DMS 273 treated with DMSO at 0.1 percent for 48 hours (cell line): Measurements from ENCODE around the gene CFAP47.
A peak's percentile ranks its signal among the peaks of the same experiment; 100 is the strongest.
"Not testable (repeated sequence)": the region's sequence is repeated elsewhere in the genome, so short reads cannot be mapped to it uniquely, and the experiment has no call there.

Experiments used
- DNase-seq: peaks from one replicate; lab custom pipeline; 2025; lab: John Stamatoyannopoulos, UW

The CFAP47 gene

DNA sequence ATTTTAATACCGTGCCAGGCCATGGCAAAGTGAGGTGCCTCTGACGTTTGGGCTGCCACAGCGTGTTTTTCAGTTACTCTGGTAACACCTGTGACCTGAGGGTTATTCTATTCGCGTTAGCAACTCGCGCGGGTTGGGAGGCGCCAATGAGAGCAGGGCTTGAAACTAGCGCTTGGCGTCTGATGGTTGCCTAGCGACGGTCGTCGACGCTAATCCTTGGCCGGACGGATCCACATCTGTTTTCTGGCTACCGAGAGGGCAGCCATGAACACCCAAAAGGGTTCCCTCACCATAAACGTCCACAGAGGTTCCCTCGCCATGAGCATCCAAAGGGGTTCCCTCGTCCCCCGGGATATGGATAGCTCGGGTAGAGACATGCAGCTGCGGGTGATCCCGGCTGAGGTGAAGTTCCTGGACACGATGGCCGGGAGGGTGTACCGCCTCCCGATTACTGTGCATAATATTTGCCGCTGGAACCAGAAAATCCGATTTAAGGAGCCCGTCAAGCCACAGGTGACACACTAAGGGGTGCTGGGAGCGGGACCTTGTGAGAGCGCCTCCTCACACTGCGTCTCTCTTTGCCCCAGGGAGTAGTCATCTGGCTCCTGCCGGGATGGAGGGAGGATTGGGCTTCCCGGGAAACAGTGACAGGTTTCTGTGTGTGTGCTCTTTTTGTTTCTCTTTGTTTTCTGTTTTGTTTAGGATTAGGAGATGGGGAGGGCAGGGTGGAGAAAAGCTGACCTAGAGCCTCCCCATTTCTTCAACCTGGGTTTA lies at the start of gene CFAP47:
Gene CFAP47, plus strand, starts transcription at position 199 of the 774 bp plus-strand sequence. Its CDS starts 66 bp downstream, at position 265.
- peak; percentile 1 for DNase-seq

DNA sequence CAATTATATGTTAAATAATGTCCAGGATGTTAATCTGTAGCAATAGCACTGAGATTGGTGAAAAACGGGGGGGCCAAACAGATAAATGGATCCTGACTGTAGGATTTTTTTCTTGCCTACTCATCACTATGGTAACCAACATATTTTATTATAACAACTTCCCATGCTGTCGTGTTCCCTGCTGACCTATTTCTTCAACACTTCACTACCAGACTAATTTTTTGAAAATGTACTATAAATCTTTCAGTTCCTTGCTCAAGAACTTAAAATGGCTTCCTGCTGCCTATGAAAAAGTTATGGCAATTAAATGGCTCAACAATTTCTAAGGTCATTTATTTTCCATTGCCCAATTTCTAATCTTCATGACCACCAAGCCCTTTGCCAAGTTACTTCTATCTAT lies 38.9 kb upstream of the CFAP47 start:
- DNase-seq: no peak

DNA sequence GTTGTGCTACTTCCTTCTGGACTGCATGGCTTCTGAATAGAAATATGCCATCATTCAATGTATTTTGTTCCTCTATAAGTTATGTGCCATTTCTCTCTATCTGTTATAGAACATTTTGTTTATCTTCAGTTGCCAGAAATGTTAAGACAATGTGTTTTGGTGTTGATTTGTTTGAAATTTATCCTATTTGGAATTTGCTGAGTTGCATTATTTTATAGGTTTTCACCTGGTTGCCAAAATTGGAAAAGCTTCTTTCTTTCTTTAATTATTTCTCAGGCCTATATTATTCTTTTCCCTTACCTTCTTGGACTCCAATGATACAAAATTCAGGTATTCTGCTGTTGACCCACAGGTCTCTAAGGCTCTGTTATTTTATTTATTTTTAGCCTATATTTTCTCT lies 33.4 kb upstream of the CFAP47 start:
- DNase-seq: no peak

DNA sequence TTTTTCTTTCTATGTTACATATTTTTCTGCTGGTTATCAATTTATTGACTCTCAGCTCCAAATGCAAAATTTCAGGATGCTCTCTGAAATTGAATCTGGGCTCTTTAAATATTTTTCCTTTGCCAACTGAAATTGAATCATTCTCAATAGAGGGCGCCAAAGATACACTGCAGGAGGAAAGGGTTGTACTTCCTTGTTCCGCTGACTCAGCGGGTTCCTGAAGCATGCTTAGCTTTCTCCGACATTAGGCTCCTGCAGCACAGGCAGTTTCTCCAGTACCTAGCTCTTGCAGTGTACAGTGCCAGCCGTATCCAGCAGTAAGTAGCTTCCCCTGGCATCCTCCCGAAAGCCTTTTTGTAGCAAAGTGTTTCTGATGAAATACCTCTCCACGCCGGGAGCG lies 28.8 kb upstream of the CFAP47 start:
- DNase-seq: peak; percentile 70

DNA sequence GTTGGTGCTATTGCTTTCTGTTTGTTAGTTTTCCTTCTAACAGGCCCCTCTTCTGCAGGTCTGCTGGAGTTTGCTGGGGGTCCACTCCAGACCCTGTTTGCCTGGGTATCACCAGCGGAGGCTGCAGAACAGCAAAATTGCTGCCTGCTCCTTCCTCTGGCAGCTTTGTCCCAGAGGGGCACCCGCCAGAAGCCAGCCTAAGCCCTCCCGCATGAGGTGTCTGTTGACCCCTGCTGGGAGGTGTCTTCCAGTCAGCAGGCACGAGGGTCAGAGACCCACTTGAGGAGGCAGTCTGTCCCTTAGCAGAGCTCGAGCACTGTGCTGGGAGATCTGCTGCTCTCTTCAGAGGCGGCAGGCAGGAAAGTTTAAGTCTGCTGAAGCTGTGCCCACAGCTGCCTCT lies 67.3 kb downstream of the CFAP47 start:
- DNase-seq: not testable (repeated sequence)

DNA sequence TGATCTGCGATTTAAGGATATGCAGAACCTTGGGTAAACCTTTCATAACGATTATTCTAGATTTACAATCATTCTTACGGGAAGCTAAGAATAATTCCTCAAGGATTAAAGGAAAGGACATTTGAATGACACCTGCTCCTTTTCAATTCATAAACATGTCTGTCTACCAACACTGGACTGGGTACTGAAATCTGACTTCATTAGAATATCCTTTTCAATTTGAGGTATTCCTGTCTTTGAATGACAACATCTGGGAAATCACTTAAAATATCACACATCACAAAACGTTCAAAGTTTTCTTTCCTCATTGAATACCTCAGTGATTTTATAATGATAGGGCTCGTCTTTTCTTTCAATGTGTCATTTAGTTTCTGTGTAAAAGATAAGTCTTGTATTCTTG lies 87.7 kb downstream of the CFAP47 start:
- DNase-seq: no peak

- no peak for DNase-seq
Measured at GRCh38 chrX:36019125-36019524, 99.6 kb downstream of the CFAP47 start.

DNA sequence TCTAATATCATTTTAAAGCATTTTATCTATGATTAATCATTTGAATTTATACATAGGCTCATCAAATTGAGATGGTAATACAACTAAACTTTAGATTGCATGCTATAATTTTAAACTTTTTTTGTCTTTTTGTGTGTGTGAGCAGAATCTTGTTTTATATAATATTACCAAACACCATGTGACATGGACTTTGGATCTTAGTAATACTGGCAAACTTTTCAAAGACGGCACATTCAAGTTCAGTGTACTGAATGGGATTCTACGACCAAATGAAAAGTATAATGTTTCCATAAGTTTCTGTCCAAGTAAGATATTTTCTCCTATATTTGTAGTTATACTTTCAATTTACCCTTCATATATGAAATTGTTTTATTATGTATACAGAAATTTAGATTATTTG lies 116.0 kb downstream of the CFAP47 start:
- no peak for DNase-seq

GRCh38 chrX:36062778-36063177 lies 143.2 kb downstream of the CFAP47 start:
- DNase-seq: no peak

GRCh38 chrX:36071061-36071460 lies 151.5 kb downstream of the CFAP47 start:
- no peak for DNase-seq

- not testable (repeated sequence) for DNase-seq
Measured at GRCh38 chrX:36075009-36075408, 155.5 kb downstream of the CFAP47 start.

GRCh38 chrX:36083256-36083655 lies 163.7 kb downstream of the CFAP47 start:
- DNase-seq: no peak

DNA sequence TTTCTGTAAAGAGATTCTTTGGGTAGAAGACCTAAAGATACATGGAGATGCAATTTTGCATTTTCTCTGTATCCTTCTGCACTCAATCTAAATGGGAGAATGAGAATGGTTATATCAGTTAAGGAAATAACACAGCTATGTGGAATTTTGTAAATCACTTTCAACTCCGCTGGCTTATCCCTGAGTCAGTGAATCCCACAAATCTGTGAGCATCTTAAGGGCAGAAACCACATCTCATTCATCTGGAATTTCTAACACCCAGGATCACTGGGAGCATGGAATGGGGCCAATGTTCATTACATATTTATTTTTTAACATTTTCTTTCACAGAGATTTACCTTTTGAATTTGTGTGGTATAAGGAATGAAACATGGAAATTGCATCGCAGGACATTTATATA lies 167.8 kb downstream of the CFAP47 start:
- no peak for DNase-seq

DNA sequence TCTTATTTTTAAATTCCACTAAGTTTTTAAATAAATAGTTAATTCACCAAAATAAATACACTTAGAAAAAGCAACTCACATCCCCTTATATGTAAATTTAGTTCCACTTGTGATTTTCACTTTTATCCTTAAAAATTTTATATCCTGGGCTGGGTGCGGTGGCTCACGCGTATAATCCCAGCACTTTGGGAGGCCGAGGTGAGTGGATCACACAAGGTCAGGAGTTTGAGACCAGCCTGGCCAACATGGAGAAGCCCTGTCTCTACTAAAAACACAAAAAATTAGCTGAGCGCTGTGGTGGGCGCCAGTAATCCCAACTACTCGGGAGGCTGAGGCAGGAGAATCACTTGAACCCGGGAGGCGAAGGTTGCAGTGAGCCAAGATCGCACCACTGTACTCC lies 169.4 kb downstream of the CFAP47 start:
- DNase-seq: not testable (repeated sequence)

- DNase-seq: no peak
Measured at GRCh38 chrX:36102425-36102824, 182.9 kb downstream of the CFAP47 start.

GRCh38 chrX:36116222-36116621 lies 196.7 kb downstream of the CFAP47 start:
- no peak for DNase-seq

DNA sequence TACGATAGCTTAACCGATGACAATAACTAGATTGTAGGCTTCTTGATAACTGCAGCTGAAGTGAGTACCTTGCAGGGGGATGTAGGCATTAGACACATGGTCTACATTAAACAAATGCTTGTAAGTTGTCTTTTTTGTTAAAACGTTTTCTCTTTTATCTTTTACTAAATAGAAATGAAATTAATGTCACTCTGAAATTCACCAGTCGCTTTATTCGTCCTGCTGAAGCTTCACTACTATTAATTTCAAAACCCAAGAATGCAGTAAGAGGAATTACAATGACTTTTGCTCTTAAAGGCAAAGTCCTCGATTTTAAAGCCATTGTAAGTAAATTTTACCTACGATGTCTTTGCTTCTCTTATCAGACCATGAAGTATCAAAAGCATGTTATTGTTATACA lies 239.7 kb downstream of the CFAP47 start:
- DNase-seq: no peak

GRCh38 chrX:36160081-36160480 lies 240.5 kb downstream of the CFAP47 start:
- no peak for DNase-seq

- no peak for DNase-seq
Measured at GRCh38 chrX:36198575-36198974, 279.0 kb downstream of the CFAP47 start.

GRCh38 chrX:36199928-36200327 lies 280.4 kb downstream of the CFAP47 start:
- DNase-seq: no peak

DNA sequence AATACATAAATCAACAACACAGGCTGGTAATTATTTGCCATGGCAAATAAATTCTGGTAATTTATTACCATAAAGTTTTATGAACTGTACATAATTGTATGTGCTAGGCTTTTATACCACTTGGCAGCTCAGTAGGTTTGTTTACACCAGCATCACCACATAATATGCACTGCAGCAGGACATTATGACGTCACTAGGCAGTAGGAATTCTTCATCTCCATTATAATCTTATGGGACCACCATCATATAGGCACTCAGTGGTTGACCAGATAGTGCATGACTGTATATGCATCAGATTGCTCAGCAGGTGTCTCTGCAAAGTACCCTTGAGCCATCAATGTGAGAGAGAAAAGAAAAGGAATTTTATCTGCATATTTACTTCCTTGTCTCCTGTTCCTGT lies 295.4 kb downstream of the CFAP47 start:
- DNase-seq: no peak

DNA sequence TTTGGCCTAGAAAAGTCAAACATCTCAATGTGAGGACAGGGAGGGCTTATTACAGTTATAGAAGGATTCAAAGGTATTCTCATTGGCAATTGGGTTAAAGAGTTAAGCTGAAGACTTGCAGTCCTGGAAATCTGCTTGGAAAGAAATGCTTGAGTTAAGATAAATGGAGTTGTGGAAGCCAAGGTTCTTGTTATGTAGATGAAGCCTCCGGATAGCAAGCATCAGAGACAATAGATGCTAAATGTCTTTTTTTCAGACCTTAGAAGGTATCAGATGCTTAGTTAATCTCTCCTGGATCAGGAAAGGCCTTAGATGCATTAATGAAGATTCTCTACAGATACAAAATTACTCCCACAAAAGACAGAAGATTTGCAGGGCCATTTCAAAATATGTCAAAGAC lies 299.3 kb downstream of the CFAP47 start:
- no peak for DNase-seq

GRCh38 chrX:36234840-36235528 lies 315.4 kb downstream of the CFAP47 start:
- DNase-seq: not testable (repeated sequence)

DNA sequence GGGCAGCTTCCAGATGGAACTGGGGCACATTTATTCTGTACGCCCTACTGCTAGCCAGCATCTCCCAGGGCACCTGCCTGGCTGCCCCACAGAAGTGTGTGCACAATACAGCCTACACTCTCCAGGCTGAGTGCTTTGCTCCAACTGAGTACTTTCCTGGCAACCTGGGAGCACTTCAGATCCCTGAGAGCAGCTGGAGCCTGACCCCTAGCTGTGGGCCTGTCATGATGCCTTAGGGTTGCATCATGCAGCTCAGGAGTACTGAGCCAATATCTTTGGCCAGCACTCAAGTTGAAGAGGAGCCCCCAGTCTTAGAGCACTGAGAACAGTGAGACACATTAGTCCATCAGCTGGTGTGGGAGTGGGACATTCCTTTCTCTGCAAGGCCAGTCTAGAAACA lies 321.9 kb downstream of the CFAP47 start:
- no peak for DNase-seq
